Measurements from ENCODE around the gene CREB5.

CREB5 gene

DNA sequence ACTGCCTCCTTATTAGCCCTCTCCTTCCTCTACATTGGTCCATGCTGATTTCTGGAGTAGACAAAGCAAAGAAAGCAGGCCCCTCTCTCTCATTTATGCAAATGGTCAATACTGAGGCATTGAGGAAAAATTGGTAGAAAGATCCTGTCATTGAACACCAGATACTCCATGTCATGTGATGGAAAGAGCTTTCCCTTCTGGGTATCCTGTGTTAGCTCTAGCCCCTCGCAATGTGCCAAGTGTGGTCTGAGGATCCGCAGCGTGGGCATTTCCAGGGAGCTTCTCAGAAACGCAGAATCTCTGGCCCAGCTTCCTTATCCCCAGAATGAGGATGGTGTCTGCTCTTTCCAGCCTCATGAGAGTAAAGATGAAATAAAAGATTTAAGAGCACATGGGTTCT lies 159.1 kb downstream of the CREB5 start:
- Histone ChIP-seq H2AFZ (no peak overlapping the region), H3K27me3 (ENCODE audit: control insufficient read depth, insufficient read depth, low read length) (peaks cover 3% of the 10 kb centered on the region), H3K36me3 (ENCODE audit: control insufficient read depth, insufficient read depth, low read length) (no peaks in the 10 kb centered on the region), H3K79me2 (no peaks in the 10 kb centered on the region), H3K9me3 (ENCODE audit: control insufficient read depth, low read length) (no peaks in the 10 kb centered on the region), H3K4me1 (peaks cover 14% of the 10 kb centered on the region), H3K4me3 (ENCODE audit: low read depth, low read length) (no peak overlapping the region), H3K27ac (no peak overlapping the region), H3K9ac (no peak overlapping the region), H3K4me2 (ENCODE audit: low read length) (no peak overlapping the region)
- TF ChIP-seq, protein P1, sequence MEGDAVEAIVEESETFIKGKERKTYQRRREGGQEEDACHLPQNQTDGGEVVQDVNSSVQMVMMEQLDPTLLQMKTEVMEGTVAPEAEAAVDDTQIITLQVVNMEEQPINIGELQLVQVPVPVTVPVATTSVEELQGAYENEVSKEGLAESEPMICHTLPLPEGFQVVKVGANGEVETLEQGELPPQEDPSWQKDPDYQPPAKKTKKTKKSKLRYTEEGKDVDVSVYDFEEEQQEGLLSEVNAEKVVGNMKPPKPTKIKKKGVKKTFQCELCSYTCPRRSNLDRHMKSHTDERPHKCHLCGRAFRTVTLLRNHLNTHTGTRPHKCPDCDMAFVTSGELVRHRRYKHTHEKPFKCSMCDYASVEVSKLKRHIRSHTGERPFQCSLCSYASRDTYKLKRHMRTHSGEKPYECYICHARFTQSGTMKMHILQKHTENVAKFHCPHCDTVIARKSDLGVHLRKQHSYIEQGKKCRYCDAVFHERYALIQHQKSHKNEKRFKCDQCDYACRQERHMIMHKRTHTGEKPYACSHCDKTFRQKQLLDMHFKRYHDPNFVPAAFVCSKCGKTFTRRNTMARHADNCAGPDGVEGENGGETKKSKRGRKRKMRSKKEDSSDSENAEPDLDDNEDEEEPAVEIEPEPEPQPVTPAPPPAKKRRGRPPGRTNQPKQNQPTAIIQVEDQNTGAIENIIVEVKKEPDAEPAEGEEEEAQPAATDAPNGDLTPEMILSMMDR (IDR thresholded peaks at IDR 0.05), result no peak

DNA sequence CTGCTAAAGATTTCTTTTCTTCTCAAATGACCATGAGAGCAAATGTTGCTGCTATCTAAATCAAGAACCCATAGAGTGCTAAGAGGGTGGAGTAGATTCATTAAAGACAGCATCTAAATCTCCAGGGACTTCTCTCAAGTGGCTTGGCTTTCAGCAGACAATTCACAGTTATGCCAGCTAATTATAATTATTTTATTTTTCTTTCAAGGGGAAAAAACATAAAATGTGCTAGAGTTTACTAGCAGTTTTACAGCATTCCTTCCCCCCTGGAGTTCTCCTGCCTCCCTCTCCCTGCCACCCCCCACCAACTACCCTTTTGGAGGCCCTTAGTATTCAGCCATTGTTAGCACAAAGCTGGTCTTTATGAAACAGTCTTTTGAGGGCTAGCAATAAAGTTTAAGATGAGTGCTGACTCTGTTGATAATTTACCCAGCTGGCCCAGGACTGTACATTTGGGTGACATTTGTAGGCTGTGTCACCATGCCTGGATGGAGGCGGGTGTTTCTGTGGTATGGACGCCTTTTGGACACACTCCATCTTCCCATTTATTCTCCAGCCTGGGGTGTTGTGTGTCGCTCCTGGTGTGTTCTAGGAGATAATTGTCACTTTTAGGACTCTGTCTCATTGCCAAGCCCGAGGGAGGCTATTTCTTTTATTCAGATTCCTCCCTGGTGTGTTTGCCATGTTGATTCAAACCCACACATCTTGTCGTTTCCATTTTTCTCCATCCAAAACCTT lies 160.2 kb downstream of the CREB5 start:
- Histone ChIP-seq H3K4me1 (peaks cover 14% of the 10 kb centered on the region), H3K9ac (no peak overlapping the region), H3K36me3 (ENCODE audit: control insufficient read depth, insufficient read depth, low read length) (no peaks in the 10 kb centered on the region), H3K27me3 (ENCODE audit: control insufficient read depth, insufficient read depth, low read length) (peaks cover 3% of the 10 kb centered on the region), H3K79me2 (no peaks in the 10 kb centered on the region), H3K4me2 (ENCODE audit: low read length) (no peak overlapping the region), H3K4me3 (ENCODE audit: low read depth, low read length) (no peak overlapping the region), H3K27ac (no peak overlapping the region), H2AFZ (no peak overlapping the region), H3K9me3 (ENCODE audit: control insufficient read depth, low read length) (no peaks in the 10 kb centered on the region)
- TF ChIP-seq, protein P1 (IDR thresholded peaks at IDR 0.05), result no peak

DNA sequence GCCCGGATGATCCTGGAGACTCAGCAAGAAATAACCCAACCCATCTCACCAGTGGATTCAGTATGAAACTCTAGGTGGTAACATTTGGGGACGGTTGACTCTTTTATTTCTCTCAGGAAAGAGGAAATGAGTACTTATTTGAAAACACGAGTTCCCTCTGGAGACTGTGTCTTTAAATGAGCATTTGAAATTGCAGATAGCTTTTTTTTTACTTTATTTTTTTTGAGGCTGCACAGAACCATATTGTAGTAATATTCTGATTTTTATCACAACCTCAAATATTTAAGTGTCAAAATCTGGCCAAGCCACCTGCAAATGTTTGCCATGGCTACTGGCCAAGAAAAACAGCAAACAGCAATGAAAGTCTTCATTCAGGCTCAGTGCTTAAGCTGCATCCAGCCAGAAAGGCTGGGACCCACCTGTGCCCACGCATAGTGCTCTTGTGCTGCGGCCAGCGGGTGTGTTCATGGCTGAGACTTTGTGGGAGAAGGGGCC lies 160.8 kb downstream of the CREB5 start:
- TF ChIP-seq, protein P1 (IDR thresholded peaks at IDR 0.05), result no peak
- no peak overlapping the region for H3K4me2 ChIP-seq (ENCODE audit: low read length)
- no peak overlapping the region for H3K27ac ChIP-seq
- H3K27me3 ChIP-seq (ENCODE audit: control insufficient read depth, insufficient read depth, low read length), result peaks cover 3% of the 10 kb centered on the region
- H3K36me3 ChIP-seq (ENCODE audit: control insufficient read depth, insufficient read depth, low read length), result no peaks in the 10 kb centered on the region
- no peaks in the 10 kb centered on the region for H3K79me2 ChIP-seq
- no peak overlapping the region for H3K4me3 ChIP-seq (ENCODE audit: low read depth, low read length)
- peaks cover 14% of the 10 kb centered on the region for H3K4me1 ChIP-seq
- no peaks in the 10 kb centered on the region for H3K9me3 ChIP-seq (ENCODE audit: control insufficient read depth, low read length)
- no peak overlapping the region for H2AFZ ChIP-seq
- no peak overlapping the region for H3K9ac ChIP-seq

DNA sequence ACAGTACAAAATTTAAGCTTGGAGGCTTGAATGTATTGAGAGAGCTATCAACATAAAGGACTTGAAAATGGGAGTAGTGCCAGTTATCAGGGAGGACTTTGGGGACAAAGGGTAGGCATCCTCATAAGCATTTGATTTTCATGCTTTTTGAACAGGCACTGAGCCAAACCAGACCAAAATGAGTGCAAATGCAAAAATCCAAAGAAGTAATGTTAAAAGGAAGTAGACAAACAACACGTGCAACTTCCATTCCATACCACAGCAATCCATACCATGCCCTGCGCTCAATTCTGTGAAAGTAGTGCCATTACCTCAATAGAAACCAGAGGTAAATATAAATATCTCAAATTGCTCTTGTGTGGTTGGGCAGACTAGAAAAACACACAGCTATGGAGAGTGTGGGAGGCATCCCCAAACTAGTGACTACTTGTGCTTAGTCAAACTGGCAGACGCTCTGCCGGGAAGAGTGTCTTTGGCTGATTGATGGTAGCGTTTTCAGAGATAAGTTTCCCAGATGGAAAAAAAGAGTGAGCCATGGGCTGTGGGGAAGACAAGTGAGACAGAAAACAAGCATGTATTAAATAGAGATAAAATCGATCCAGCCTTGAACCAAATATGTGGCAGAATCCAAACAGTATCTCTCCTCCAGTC lies 161.5 kb downstream of the CREB5 start:
- no peak overlapping the region for H3K4me3 ChIP-seq (ENCODE audit: low read depth, low read length)
- TF ChIP-seq, protein P1 (IDR thresholded peaks at IDR 0.05), result no peak
- no peak overlapping the region for H3K9ac ChIP-seq
- peaks cover 3% of the 10 kb centered on the region for H3K27me3 ChIP-seq (ENCODE audit: control insufficient read depth, insufficient read depth, low read length)
- no peaks in the 10 kb centered on the region for H3K36me3 ChIP-seq (ENCODE audit: control insufficient read depth, insufficient read depth, low read length)
- no peak overlapping the region for H3K4me2 ChIP-seq (ENCODE audit: low read length)
- H3K9me3 ChIP-seq (ENCODE audit: control insufficient read depth, low read length), result no peaks in the 10 kb centered on the region
- H3K27ac ChIP-seq, result no peak overlapping the region
- H3K4me1 ChIP-seq, result peaks cover 14% of the 10 kb centered on the region
- H2AFZ ChIP-seq, result no peak overlapping the region
- H3K79me2 ChIP-seq, result no peaks in the 10 kb centered on the region
